ENCODE measurements around the gene GPAT3. TPM values are rescaled to one million over a fixed set of nuclear protein-coding genes. Genes with fewer than 3 reads are reported as not detected.

GPAT3 gene
- polyA plus RNA-seq, 1 experiment: 15.0 TPM

DNA sequence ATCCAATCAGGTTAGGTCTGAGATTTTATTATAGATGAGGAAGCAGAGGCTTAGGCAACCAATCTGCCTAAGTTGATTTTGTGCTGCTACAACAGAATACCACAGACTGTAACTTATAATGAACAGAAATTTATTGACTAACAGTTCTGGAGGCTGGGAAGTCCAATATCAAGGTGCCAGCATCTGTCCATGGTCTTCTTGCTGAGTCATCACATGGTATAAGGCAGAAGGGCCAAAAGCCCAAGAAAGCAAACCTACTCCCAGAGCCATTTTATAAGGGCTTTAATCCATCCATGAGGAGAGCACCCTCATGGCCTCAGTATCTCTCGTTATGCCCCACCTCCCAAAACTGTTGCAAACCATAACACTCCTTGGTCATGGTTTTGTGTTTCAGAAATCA, 55.8 kb downstream of the GPAT3 start:
- H3K27me3 ChIP-seq (ENCODE audit: control insufficient read depth, insufficient read depth, low read length): no peaks in the 10 kb centered on the region
- H3K9me3 ChIP-seq (ENCODE audit: control insufficient read depth, insufficient read depth, low read length): no peaks in the 10 kb centered on the region
- DNase-seq (ENCODE audit: low read depth, low spot score): no peak
- CTCF ChIA-PET: no interaction called here
- no peak overlapping the region for H3K27ac ChIP-seq (ENCODE audit: low read depth, low read length)
- TF ChIP-seq, protein P1, sequence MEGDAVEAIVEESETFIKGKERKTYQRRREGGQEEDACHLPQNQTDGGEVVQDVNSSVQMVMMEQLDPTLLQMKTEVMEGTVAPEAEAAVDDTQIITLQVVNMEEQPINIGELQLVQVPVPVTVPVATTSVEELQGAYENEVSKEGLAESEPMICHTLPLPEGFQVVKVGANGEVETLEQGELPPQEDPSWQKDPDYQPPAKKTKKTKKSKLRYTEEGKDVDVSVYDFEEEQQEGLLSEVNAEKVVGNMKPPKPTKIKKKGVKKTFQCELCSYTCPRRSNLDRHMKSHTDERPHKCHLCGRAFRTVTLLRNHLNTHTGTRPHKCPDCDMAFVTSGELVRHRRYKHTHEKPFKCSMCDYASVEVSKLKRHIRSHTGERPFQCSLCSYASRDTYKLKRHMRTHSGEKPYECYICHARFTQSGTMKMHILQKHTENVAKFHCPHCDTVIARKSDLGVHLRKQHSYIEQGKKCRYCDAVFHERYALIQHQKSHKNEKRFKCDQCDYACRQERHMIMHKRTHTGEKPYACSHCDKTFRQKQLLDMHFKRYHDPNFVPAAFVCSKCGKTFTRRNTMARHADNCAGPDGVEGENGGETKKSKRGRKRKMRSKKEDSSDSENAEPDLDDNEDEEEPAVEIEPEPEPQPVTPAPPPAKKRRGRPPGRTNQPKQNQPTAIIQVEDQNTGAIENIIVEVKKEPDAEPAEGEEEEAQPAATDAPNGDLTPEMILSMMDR (IDR thresholded peaks at IDR 0.05; ENCODE audit: low read depth, low read length): no peak
- H3K4me3 ChIP-seq (ENCODE audit: low read depth, low read length): no peak overlapping the region
- POLR2A ChIA-PET: no interaction called here

DNA sequence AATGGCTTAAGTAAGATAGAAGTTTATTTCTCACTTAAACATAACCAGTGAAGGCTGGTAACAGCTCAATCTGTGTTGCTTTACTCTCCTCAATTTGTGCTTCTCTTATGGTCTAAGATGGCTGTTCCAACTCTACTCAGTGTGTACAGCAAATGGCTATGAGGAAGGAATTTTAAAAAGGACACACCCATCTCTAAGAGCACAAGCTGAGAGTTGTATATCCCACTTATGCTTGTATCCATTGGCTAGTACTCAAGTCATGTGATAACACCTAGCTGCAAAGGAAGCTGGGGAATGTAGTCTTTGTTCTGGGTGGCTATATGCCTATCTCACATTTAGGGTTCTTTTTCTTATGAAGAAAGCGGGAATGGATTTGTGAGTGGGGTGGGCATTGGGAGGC, 63.3 kb downstream of the GPAT3 start:
- Histone ChIP-seq H3K27ac (ENCODE audit: low read depth, low read length) (no peak overlapping the region), H3K9me3 (ENCODE audit: control insufficient read depth, insufficient read depth, low read length) (no peaks in the 10 kb centered on the region), H3K27me3 (ENCODE audit: control insufficient read depth, insufficient read depth, low read length) (no peaks in the 10 kb centered on the region), H3K4me3 (ENCODE audit: low read depth, low read length) (no peak overlapping the region)
- ChIA-PET POLR2A (no interaction called here), CTCF (interaction anchor here (1.0 kb wide), 2 partner anchors 35 to 46 kb away, joined by 3 read pairs; no protein-coding TSS in a partner anchor)
- DNase-seq (ENCODE audit: low read depth, low spot score): no peak
- TF ChIP-seq, protein P1 (IDR thresholded peaks at IDR 0.05; ENCODE audit: low read depth, low read length): no peak

DNA sequence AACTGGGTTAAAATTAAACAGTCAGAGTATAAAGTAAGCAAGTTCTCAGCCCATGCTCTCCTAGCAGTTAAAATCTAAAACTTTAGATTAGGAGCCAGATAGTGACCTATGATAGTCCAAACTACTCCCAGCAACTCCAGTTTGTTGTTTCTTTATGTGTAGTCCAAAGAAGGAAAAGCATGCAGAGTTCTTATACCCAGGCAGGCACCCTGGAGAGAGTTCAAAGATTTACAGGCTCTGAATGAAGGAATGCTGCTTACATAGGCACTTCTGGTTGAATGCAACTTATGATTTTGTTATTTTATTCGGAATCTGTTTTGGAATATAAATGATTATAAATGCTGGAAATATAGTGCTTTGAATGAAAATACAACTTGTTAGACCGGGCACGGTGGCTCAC, 67.2 kb downstream of the GPAT3 start:
- Histone ChIP-seq H3K27ac (ENCODE audit: low read depth, low read length) (peak overlapping the region; percentile 34), H3K9me3 (ENCODE audit: control insufficient read depth, insufficient read depth, low read length) (no peaks in the 10 kb centered on the region), H3K27me3 (ENCODE audit: control insufficient read depth, insufficient read depth, low read length) (no peaks in the 10 kb centered on the region), H3K4me3 (ENCODE audit: low read depth, low read length) (no peak overlapping the region)
- DNase-seq (ENCODE audit: low read depth, low spot score): no peak
- CTCF ChIA-PET: no interaction called here
- TF ChIP-seq, protein P1 (IDR thresholded peaks at IDR 0.05; ENCODE audit: low read depth, low read length): no peak
- POLR2A ChIA-PET: no interaction called here

DNA sequence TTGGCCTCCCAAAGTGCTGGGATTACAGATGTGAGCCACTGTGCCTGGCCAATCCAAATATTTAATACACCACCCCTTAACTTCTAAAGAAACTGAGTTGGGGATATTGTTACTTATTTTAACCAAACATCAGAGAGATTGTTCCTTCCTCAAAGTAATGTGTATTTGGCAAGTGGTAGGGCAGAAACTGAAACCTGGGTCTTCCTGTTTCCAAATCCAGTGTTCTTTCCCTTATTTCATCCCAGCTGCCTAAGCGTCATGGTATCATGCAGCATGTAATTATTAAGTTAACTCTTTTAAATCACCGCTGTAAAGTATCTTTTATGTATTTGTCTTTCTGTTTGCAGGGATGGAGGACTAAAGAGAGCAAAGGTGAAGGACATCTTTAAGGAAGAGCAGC, 68.4 kb downstream of the GPAT3 start:
- H3K27ac ChIP-seq (ENCODE audit: low read depth, low read length): no peak overlapping the region
- no peak overlapping the region for H3K4me3 ChIP-seq (ENCODE audit: low read depth, low read length)
- TF ChIP-seq, protein P1 (IDR thresholded peaks at IDR 0.05; ENCODE audit: low read depth, low read length): no peak
- no peaks in the 10 kb centered on the region for H3K27me3 ChIP-seq (ENCODE audit: control insufficient read depth, insufficient read depth, low read length)
- ChIA-PET POLR2A (no interaction called here), CTCF (no interaction called here)
- H3K9me3 ChIP-seq (ENCODE audit: control insufficient read depth, insufficient read depth, low read length): no peaks in the 10 kb centered on the region
- DNase-seq (ENCODE audit: low read depth, low spot score): no peak

DNA sequence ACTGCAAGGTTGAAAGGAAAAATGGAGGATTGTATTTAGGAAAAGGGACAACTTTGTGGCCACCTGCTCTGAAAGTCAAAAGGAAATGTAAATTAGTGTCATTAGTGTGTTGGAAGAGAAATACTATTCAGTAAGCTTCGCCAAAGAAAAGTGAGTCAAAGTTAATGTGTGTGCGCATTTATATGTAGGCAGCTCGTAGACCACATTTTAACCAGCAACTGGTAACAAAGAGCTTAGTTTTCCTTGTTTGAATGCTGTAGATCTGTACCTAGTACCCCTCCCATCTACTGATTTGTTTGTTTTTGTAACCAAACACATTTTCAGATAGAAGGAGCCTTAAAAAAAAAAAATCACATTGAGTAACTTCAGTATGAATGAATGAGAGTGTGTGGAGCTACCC, 69.3 kb downstream of the GPAT3 start:
- CTCF ChIA-PET: no interaction called here

More for the DNA sequence above, 69.3 kb downstream of the GPAT3 start:
- Histone ChIP-seq H3K9me3 (ENCODE audit: control insufficient read depth, insufficient read depth, low read length) (no peaks in the 10 kb centered on the region), H3K27me3 (ENCODE audit: control insufficient read depth, insufficient read depth, low read length) (no peaks in the 10 kb centered on the region), H3K27ac (ENCODE audit: low read depth, low read length) (no peak overlapping the region), H3K4me3 (ENCODE audit: low read depth, low read length) (no peak overlapping the region)
- DNase-seq (ENCODE audit: low read depth, low spot score): no peak
- TF ChIP-seq, protein P1 (IDR thresholded peaks at IDR 0.05; ENCODE audit: low read depth, low read length): no peak
- POLR2A ChIA-PET: interaction anchor here (0.6 kb wide), 1 partner anchor 58 kb away, joined by 3 read pairs; no protein-coding TSS in a partner anchor

Measured in AG04450 (cell line).